DMS 273 (cell line): ENCODE results near the gene PRR23A.
"Not testable (repeated sequence)": the region's sequence is repeated elsewhere in the genome, so short reads cannot be mapped to it uniquely, and the experiment has no call there.

Experiments
- DNase-seq: peaks from one replicate; lab custom pipeline; 2025; ENCODE audit not compliant: unreplicated experiment; lab: John Stamatoyannopoulos, UW

The PRR23A gene

GRCh38 chr3:139006051-139006716, at the start of gene PRR23A:
TSS of gene PRR23A (minus strand) at chr3:139006268. CDS start at chr3:139006268, 0 bp downstream.
- no peak for DNase-seq

GRCh38 chr3:139052802-139053600, 46.9 kb upstream of the PRR23A start:
- no peak for DNase-seq

- DNase-seq = no peak
These were observed 38.5 kb upstream of the PRR23A start, which contains the start of gene PRR23C for GRCh38 chr3:139044366-139045210. TSS of gene PRR23C (minus strand) at chr3:139044892. CDS start at chr3:139044620, 272 bp downstream.

GRCh38 chr3:139043554-139044365, 37.7 kb upstream of the PRR23A start:
- DNase-seq = no peak

GRCh38 chr3:139037478-139037877, 31.4 kb upstream of the PRR23A start:
- DNase-seq = no peak

GRCh38 chr3:139032326-139033002, 26.4 kb upstream of the PRR23A start:
- DNase-seq = no peak

GRCh38 chr3:139030576-139030975, 24.5 kb upstream of the PRR23A start:
- not testable (repeated sequence) for DNase-seq

GRCh38 chr3:139024968-139025367, 18.9 kb upstream of the PRR23A start:
- no peak for DNase-seq

GRCh38 chr3:139020868-139021234, 14.8 kb upstream of the PRR23A start, which contains the start of gene PRR23B:
TSS of gene PRR23B (minus strand) at chr3:139020926. CDS start at chr3:139020661, 265 bp downstream.
- peak; percentile 7 for DNase-seq

GRCh38 chr3:139020036-139020867, 14.2 kb upstream of the PRR23A start:
- DNase-seq = no peak

GRCh38 chr3:139016430-139017048, 10.5 kb upstream of the PRR23A start:
- DNase-seq = peak; percentile 4

GRCh38 chr3:139005356-139005993, 593 bp downstream of the PRR23A start:
- DNase-seq = no peak

- DNase-seq = no peak
These were observed 10.4 kb downstream of the PRR23A start for GRCh38 chr3:138995706-138996105.

GRCh38 chr3:138987181-138987580, 18.9 kb downstream of the PRR23A start:
- no peak for DNase-seq

- no peak for DNase-seq
These were observed 20.1 kb downstream of the PRR23A start for GRCh38 chr3:138985932-138986331.

- no peak for DNase-seq
These were observed 21.3 kb downstream of the PRR23A start for GRCh38 chr3:138984816-138985215.

- no peak for DNase-seq
These were observed 30.0 kb downstream of the PRR23A start for GRCh38 chr3:138976047-138976446.

- DNase-seq = no peak
These were observed 30.7 kb downstream of the PRR23A start for GRCh38 chr3:138975351-138975750.
